Left cardiac atrium (tissue), 4 donors: ENCODE data around the gene CTAGE8. TPM values are rescaled to one million over a fixed set of nuclear protein-coding genes. Genes with fewer than 3 reads are reported as not detected.
A peak's percentile ranks its signal among the peaks of the same experiment; 100 is the strongest.
"Not testable (repeated sequence)": the region's sequence is repeated elsewhere in the genome, so short reads cannot be mapped to it uniquely, and the experiment has no call there.

Experiments
- ATAC-seq, 2 donors: fragments of 200-7000 bp; cut with Tn5 transposase; one replicate each; pipeline ENCODE4 v1.9.1; 2020; ENCODE audit warnings: mild to moderate bottlenecking in 2 of 2, moderate library complexity in 2 of 2
- DNase-seq: peaks from one replicate; pipeline ENCODE4 v3.0.0-alpha.2; 2020
- intact Hi-C, 2 donors: fragments of 100-400 bp; cut with DNase I; formaldehyde crosslinking; loops; one replicate each; pipeline versions ENCODE4 v1.14.1 to v1.15.1; 2022 to 2023
- total RNA-seq, 2 donors: library from RNA; stranded (reverse); fragmentation: NEBNext Ultra II Directional; extraction: Animal tissue kit (Norgen Biotek cat#: 25700); gene quantifications; one replicate each; pipeline ENCODE4 v1.2.1, GENCODE V29; 2021
- donor health status: DM: no; HTN: yes; CAD: no.
- donor health status: DM: no; HTN: yes; CAD: no; lungs with severe emphysema.
- donor health status: DM: yes; HTN: yes; CAD: no.
- donor health status: Dilated cardiomyopathy.

CTAGE8 gene
- total RNA-seq, 2 donors from 2014 or later = 0.24 to 0.71 TPM

- intact Hi-C loops, DNase-seq, ATAC-seq: not testable (repeated sequence)
These were observed 6.2 kb upstream of the CTAGE8 start for GRCh38 chr7:144275281-144275680.

GRCh38 chr7:144264692-144265091, 4.4 kb downstream of the CTAGE8 start, which contains the start of gene OR2A7:
TSS of gene OR2A7 (minus strand) at chr7:144264792. CDS start at chr7:144259628, 5,164 bp downstream.
- intact Hi-C loops, DNase-seq, ATAC-seq: not testable (repeated sequence)

- DNase-seq, ATAC-seq, intact Hi-C loops: not testable (repeated sequence)
These were observed 7.0 kb downstream of the CTAGE8 start for GRCh38 chr7:144262128-144262527.

- DNase-seq, intact Hi-C loops, ATAC-seq: not testable (repeated sequence)
These were observed 10.0 kb downstream of the CTAGE8 start for GRCh38 chr7:144259067-144259466.

- DNase-seq = peak; percentile 1
- no peak for ATAC-seq
- intact Hi-C loops = no loop called here
These were observed 13.0 kb downstream of the CTAGE8 start for GRCh38 chr7:144256112-144256511.

GRCh38 chr7:144255471-144255897, 13.6 kb downstream of the CTAGE8 start:
- intact Hi-C loops = no loop called here
- no peak for DNase-seq
- no peak for ATAC-seq

GRCh38 chr7:144252307-144252706, 16.8 kb downstream of the CTAGE8 start:
- ATAC-seq, DNase-seq, intact Hi-C loops: not testable (repeated sequence)

- ATAC-seq, intact Hi-C loops, DNase-seq: not testable (repeated sequence)
These were observed 21.3 kb downstream of the CTAGE8 start for GRCh38 chr7:144247674-144248330.

GRCh38 chr7:144246967-144247366, 22.1 kb downstream of the CTAGE8 start:
- intact Hi-C loops, ATAC-seq, DNase-seq: not testable (repeated sequence)

- ATAC-seq, intact Hi-C loops, DNase-seq: not testable (repeated sequence)
These were observed 23.7 kb downstream of the CTAGE8 start for GRCh38 chr7:144245372-144245771.

- ATAC-seq, intact Hi-C loops, DNase-seq: not testable (repeated sequence)
These were observed 29.7 kb downstream of the CTAGE8 start, which contains the start of gene OR2A42 for GRCh38 chr7:144239365-144239764. TSS of gene OR2A42 (minus strand) at chr7:144239605. CDS start at chr7:144232843, 6,762 bp downstream.

- DNase-seq, ATAC-seq, intact Hi-C loops: not testable (repeated sequence)
These were observed 30.5 kb downstream of the CTAGE8 start for GRCh38 chr7:144238530-144239082.

- DNase-seq, ATAC-seq, intact Hi-C loops: not testable (repeated sequence)
These were observed 36.0 kb downstream of the CTAGE8 start for GRCh38 chr7:144233039-144233438.

GRCh38 chr7:144231027-144231426, 38.1 kb downstream of the CTAGE8 start:
- intact Hi-C loops, ATAC-seq, DNase-seq: not testable (repeated sequence)

GRCh38 chr7:144228810-144229209, 40.3 kb downstream of the CTAGE8 start:
- peak in 1 of 2 donors; percentile 31 for ATAC-seq
- DNase-seq, intact Hi-C loops: not testable (repeated sequence)

- DNase-seq, ATAC-seq, intact Hi-C loops: not testable (repeated sequence)
These were observed 42.2 kb downstream of the CTAGE8 start for GRCh38 chr7:144226866-144227265.

- ATAC-seq, intact Hi-C loops, DNase-seq: not testable (repeated sequence)
These were observed 45.4 kb downstream of the CTAGE8 start for GRCh38 chr7:144223675-144224074.

GRCh38 chr7:144220531-144220930, 48.6 kb downstream of the CTAGE8 start:
- DNase-seq, intact Hi-C loops, ATAC-seq: not testable (repeated sequence)

- DNase-seq, intact Hi-C loops: not testable (repeated sequence)
- ATAC-seq = peak in 1 of 2 donors; percentile 25
These were observed 49.9 kb downstream of the CTAGE8 start for GRCh38 chr7:144219149-144219548.

- intact Hi-C loops, ATAC-seq: not testable (repeated sequence)
- peak; percentile 2 for DNase-seq
These were observed 50.5 kb downstream of the CTAGE8 start for GRCh38 chr7:144218581-144218980.
